Peyer's patch (tissue), 4 donors: ENCODE data around the gene NAA50. TPM values are rescaled to one million over a fixed set of nuclear protein-coding genes. Genes with fewer than 3 reads are reported as not detected.

Experiments
- DNase-seq, 3 donors: peaks; one replicate each; pipeline ENCODE4 v3.0.0-alpha.2; 2017 to 2019
- H3K27ac ChIP-seq, 4 donors: fragments of 200-600 bp; sonication (generic); one replicate each; pipeline ENCODE4 v1.5.1; 2016 to 2019
- H3K27me3 ChIP-seq, 2 donors: fragments of 200-600 bp; sonication (generic); one replicate each; pipeline ENCODE4 v1.5.1; 2019
- H3K36me3 ChIP-seq, 3 donors: fragments of 200-600 bp; sonication (generic); one replicate each; pipeline ENCODE4 v1.5.1; 2016 to 2019
- H3K4me1 ChIP-seq, 4 donors: fragments of 200-600 bp; sonication (generic); one replicate each; pipeline ENCODE4 v1.5.1; 2016 to 2019
- H3K4me3 ChIP-seq, 4 donors: fragments of 200-600 bp; sonication (generic); 1 replicate in 3 of 4; 2 replicates in 1 of 4; pipeline ENCODE4 v1.5.1; 2016 to 2019; ENCODE audit warnings: mild to moderate bottlenecking in 1 of 4
- H3K9me3 ChIP-seq, 4 donors: fragments of 200-600 bp; sonication (generic); one replicate each; pipeline ENCODE4 v1.5.1; 2016 to 2019; ENCODE audit warnings: mild to moderate bottlenecking in 1 of 4
- POLR2A ChIP-seq, 2 donors: fragments of 450-650 bp; IDR thresholded peaks; one replicate each; pipeline ENCODE4 v1.5.1; 2017; ENCODE audit warnings: antibody characterized with exemption in 2 of 2, mild to moderate bottlenecking in 2 of 2, moderate library complexity in 2 of 2
- total RNA-seq, 4 donors: library from RNA; depleted of rRNA; stranded (reverse); fragments of >200 nt; gene quantifications; one replicate each; pipeline ENCODE4 v1.1.0, GENCODE V29; 2016
- TF ChIP-seq, protein P1 (sequence below), 6 experiments: fragments of 450-650 bp in 4 of 6; fragments of 200-600 bp in 2 of 6; sonication (generic) in 1 of 6; IDR thresholded peaks; one replicate each; pipeline ENCODE4 v1.5.1; 2017 to 2019; ENCODE audit warnings: antibody characterized with exemption in 6 of 6, mild to moderate bottlenecking in 3 of 6, moderate library complexity in 1 of 6

Gene NAA50
- total RNA-seq, 4 donors from 2014 or later, result 46.2 to 85.9 (median 62.6) TPM

- no peaks in the 10 kb centered on the region for H3K9me3 ChIP-seq
- no peaks in the 10 kb centered on the region for H3K4me1 ChIP-seq
- H3K27me3 ChIP-seq, result no peaks in the 10 kb centered on the region
- no peak overlapping the region for H3K4me3 ChIP-seq
- peaks cover 0 to 35% (median 0%) of the 10 kb centered on the region in 3 donors for H3K36me3 ChIP-seq
- no peak overlapping the region for H3K27ac ChIP-seq
- TF ChIP-seq, protein P1, sequence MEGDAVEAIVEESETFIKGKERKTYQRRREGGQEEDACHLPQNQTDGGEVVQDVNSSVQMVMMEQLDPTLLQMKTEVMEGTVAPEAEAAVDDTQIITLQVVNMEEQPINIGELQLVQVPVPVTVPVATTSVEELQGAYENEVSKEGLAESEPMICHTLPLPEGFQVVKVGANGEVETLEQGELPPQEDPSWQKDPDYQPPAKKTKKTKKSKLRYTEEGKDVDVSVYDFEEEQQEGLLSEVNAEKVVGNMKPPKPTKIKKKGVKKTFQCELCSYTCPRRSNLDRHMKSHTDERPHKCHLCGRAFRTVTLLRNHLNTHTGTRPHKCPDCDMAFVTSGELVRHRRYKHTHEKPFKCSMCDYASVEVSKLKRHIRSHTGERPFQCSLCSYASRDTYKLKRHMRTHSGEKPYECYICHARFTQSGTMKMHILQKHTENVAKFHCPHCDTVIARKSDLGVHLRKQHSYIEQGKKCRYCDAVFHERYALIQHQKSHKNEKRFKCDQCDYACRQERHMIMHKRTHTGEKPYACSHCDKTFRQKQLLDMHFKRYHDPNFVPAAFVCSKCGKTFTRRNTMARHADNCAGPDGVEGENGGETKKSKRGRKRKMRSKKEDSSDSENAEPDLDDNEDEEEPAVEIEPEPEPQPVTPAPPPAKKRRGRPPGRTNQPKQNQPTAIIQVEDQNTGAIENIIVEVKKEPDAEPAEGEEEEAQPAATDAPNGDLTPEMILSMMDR (IDR thresholded peaks at IDR 0.05), result no peak
- TF ChIP-seq POLR2A (IDR thresholded peaks at IDR 0.05), result no peak
- no peak for DNase-seq
Measured at GRCh38 chr3:113719758-113720157, 26.3 kb downstream of the NAA50 start.

DNA sequence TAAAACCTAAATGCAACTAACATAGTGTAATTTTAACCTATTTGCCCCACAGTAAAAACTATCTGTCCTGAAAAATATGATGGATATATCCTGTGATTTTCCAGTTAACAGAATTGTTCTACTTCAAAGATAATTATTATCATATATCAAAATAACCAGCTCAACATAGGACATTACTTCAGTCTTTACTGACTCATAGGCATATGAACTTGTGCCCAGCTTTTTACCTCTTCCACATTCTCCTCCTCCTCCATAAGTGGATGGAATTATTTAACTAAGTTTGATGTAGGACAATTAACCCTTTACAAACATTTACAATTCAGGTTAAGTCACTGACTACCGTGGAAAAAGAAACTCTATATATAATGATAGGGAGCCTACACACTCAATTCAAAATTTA lies 26.8 kb downstream of the NAA50 start:
- no peaks in the 10 kb centered on the region for H3K27me3 ChIP-seq
- no peaks in the 10 kb centered on the region for H3K4me1 ChIP-seq
- peaks cover 0 to 35% (median 0%) of the 10 kb centered on the region in 3 donors for H3K36me3 ChIP-seq
- H3K27ac ChIP-seq, result no peak overlapping the region
- DNase-seq, result no peak
- TF ChIP-seq, protein P1 (IDR thresholded peaks at IDR 0.05), result no peak
- TF ChIP-seq POLR2A (IDR thresholded peaks at IDR 0.05), result no peak
- H3K9me3 ChIP-seq, result no peaks in the 10 kb centered on the region
- no peak overlapping the region for H3K4me3 ChIP-seq

DNA sequence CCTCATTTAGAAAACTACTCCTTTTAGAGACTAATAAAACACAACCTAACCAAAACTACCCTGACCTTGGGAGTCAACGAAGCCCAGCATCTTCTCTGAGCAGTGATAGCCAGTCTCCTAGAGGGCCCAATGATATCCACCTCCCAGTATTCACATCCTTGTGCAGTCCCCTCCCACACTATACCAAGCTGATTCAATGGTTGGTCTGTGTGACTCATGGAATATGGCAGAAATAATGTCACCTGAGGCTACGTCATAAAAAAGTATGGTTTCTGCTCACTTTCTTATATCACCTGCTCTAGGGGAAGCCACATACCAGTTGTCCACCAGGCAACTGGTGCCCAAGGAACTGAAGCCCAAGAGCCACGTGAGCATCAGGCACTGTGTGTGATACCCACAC lies 28.2 kb downstream of the NAA50 start:
- TF ChIP-seq POLR2A (IDR thresholded peaks at IDR 0.05), result no peak
- DNase-seq, result no peak
- H3K4me1 ChIP-seq, result no peaks in the 10 kb centered on the region
- H3K27me3 ChIP-seq, result no peaks in the 10 kb centered on the region
- no peak overlapping the region for H3K27ac ChIP-seq
- H3K4me3 ChIP-seq, result no peak overlapping the region
- H3K36me3 ChIP-seq, result peaks cover 0 to 29% (median 0%) of the 10 kb centered on the region in 3 donors
- no peaks in the 10 kb centered on the region for H3K9me3 ChIP-seq

GRCh38 chr3:113717308-113717707 lies 28.7 kb downstream of the NAA50 start:
- H3K27me3 ChIP-seq, result no peaks in the 10 kb centered on the region
- DNase-seq, result no peak
- H3K4me1 ChIP-seq, result no peaks in the 10 kb centered on the region
- no peak overlapping the region for H3K27ac ChIP-seq
- no peak overlapping the region for H3K4me3 ChIP-seq
- no peak for TF ChIP-seq POLR2A (IDR thresholded peaks at IDR 0.05)
- TF ChIP-seq, protein P1 (IDR thresholded peaks at IDR 0.05), result no peak
- H3K36me3 ChIP-seq, result peaks cover 0 to 29% (median 0%) of the 10 kb centered on the region in 3 donors
- no peaks in the 10 kb centered on the region for H3K9me3 ChIP-seq

DNA sequence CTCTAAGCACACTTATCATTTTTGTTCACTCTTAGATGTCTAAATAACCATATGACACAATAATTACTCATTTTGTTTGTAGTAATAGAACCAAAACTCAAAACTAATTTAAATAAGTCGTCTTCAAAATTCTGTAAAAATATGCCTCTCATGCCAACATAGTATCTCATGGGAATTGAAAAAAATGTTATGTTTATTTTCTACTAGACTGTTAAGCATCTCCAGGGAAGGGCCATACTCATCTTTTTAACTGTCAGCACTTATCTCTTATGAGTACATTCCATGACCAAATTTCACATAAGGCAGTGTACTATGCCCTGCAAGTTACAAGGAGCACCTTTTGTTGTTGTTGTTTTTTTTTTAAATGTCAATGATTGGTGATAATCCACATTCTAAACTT lies 31.3 kb downstream of the NAA50 start:
- Histone ChIP-seq H3K9me3 (no peaks in the 10 kb centered on the region), H3K27me3 (no peaks in the 10 kb centered on the region), H3K36me3 (peaks cover 0 to 5% (median 0%) of the 10 kb centered on the region in 3 donors), H3K4me3 (no peak overlapping the region), H3K27ac (no peak overlapping the region), H3K4me1 (no peaks in the 10 kb centered on the region)
- TF ChIP-seq, protein P1 (IDR thresholded peaks at IDR 0.05), result no peak
- TF ChIP-seq POLR2A (IDR thresholded peaks at IDR 0.05), result no peak
- no peak for DNase-seq

DNA sequence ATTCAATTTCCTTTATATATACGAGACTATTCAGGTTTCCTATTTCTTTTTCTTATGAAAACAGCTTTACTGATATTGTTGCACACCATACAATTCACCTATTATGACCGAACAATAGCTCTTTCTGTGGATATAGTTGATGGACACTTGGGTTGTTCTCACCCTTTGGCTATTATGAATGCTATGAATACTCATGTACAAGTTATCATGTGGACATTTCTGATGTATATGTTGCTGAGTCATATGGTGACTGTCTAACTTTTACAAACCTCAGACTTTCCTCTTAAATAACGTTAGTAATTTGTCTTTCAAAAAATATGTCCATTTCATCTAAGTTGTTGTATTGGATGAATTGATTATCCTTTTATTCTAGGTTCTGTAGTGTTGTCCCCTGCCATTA lies 33.9 kb downstream of the NAA50 start:
- H3K4me1 ChIP-seq, result no peaks in the 10 kb centered on the region
- no peak overlapping the region for H3K4me3 ChIP-seq
- TF ChIP-seq, protein P1 (IDR thresholded peaks at IDR 0.05), result no peak
- no peak for TF ChIP-seq POLR2A (IDR thresholded peaks at IDR 0.05)
- no peaks in the 10 kb centered on the region for H3K27me3 ChIP-seq
- H3K9me3 ChIP-seq, result no peaks in the 10 kb centered on the region
- DNase-seq, result no peak
- H3K27ac ChIP-seq, result no peak overlapping the region
- no peaks in the 10 kb centered on the region for H3K36me3 ChIP-seq
